ENCODE measurements around the gene FBXL17. TPM values are rescaled to one million over a fixed set of nuclear protein-coding genes. Genes with fewer than 3 reads are reported as not detected.
"Not testable (repeated sequence)": the region's sequence is repeated elsewhere in the genome, so short reads cannot be mapped to it uniquely, and the experiment has no call there.

FBXL17 gene
- total RNA-seq, 1 donor from 2014 or later = 12.7 TPM

GRCh38 chr5:108409786-108410185 is 27.9 kb upstream of the FBXL17 start:
- no peak for DNase-seq (ENCODE audit: low read depth)
- Histone ChIP-seq H3K9me3 (ENCODE audit: insufficient read depth, low read depth, low read length) (no peaks in the 10 kb centered on the region), H4K20me1 (ENCODE audit: insufficient read depth, low read length) (no peaks in the 10 kb centered on the region), H3K4me2 (ENCODE audit: low read length) (no peak overlapping the region), H3K36me3 (ENCODE audit: insufficient read depth, low read length) (no peaks in the 10 kb centered on the region), H3K79me2 (ENCODE audit: insufficient read depth, low read length) (no peaks in the 10 kb centered on the region), H3K27ac (ENCODE audit: low read depth, low read length) (no peak overlapping the region), H3K4me1 (ENCODE audit: insufficient read depth, low read length) (no peaks in the 10 kb centered on the region), H3K27me3 (ENCODE audit: insufficient read depth, low read length) (no peaks in the 10 kb centered on the region), H3K4me3 (ENCODE audit: insufficient read depth, low read depth, low read length) (no peak overlapping the region), H3K9ac (ENCODE audit: low read length) (no peak overlapping the region), H2AFZ (ENCODE audit: low read depth, low read length) (no peak overlapping the region)
- Mint-ChIP-seq H3K4me1 (ENCODE audit: low read depth, unreplicated experiment) (no peaks in the 10 kb centered on the region), H3K4me3 (ENCODE audit: unreplicated experiment) (no peak overlapping the region), H3K9me3 (ENCODE audit: unreplicated experiment) (peaks cover 3% of the 10 kb centered on the region), H3K36me3 (ENCODE audit: low read depth, unreplicated experiment) (no peaks in the 10 kb centered on the region), H3K27me3 (ENCODE audit: low read depth, unreplicated experiment) (no peaks in the 10 kb centered on the region), H3K27ac (ENCODE audit: unreplicated experiment) (no peak overlapping the region)
- no peak for FAIRE-seq
- TF ChIP-seq EZH2 (IDR thresholded peaks at IDR 0.05; ENCODE audit: insufficient read depth, low read length) = no peak
- no peak for TF ChIP-seq CTCF (IDR thresholded peaks at IDR 0.05; ENCODE audit: insufficient read depth, low read depth, low read length)

GRCh38 chr5:108405201-108405600 is 23.3 kb upstream of the FBXL17 start:
- H3K4me2 ChIP-seq (ENCODE audit: low read length); H3K4me1 ChIP-seq (ENCODE audit: insufficient read depth, low read length); H3K4me3 ChIP-seq (ENCODE audit: insufficient read depth, low read depth, low read length); H3K27ac Mint-ChIP-seq (ENCODE audit: unreplicated experiment); H3K4me1 Mint-ChIP-seq (ENCODE audit: low read depth, unreplicated experiment); FAIRE-seq; H3K27me3 Mint-ChIP-seq (ENCODE audit: low read depth, unreplicated experiment); H3K4me3 Mint-ChIP-seq (ENCODE audit: unreplicated experiment); H3K36me3 Mint-ChIP-seq (ENCODE audit: low read depth, unreplicated experiment); DNase-seq (ENCODE audit: low read depth); H3K9me3 ChIP-seq (ENCODE audit: insufficient read depth, low read depth, low read length); H2AFZ ChIP-seq (ENCODE audit: low read depth, low read length); H3K36me3 ChIP-seq (ENCODE audit: insufficient read depth, low read length); H4K20me1 ChIP-seq (ENCODE audit: insufficient read depth, low read length); H3K79me2 ChIP-seq (ENCODE audit: insufficient read depth, low read length); H3K27me3 ChIP-seq (ENCODE audit: insufficient read depth, low read length); H3K27ac ChIP-seq (ENCODE audit: low read depth, low read length); H3K9ac ChIP-seq (ENCODE audit: low read length): not testable (repeated sequence)
- H3K9me3 Mint-ChIP-seq (ENCODE audit: unreplicated experiment) = peaks cover 22% of the 10 kb centered on the region

DNA sequence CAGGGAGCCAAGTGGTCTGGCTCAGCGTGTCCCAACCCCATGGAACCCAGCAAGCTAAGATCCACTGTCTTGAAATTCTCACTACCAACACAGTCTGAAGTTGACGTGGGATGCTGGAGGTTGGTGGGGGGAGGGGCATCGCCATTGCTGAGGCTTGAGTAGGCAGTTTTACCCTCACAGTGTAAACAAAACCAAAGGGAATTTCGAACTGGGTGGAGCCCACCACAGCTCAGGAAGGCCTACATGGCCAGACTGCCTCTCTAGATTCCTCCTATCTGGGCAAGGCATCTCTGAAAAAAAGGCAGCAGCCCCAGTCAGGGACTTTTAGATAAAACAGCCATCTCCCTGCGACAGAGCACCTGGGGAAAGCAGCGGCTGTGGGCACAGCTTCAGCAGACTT is 17.1 kb upstream of the FBXL17 start:
- Mint-ChIP-seq H3K27me3 (ENCODE audit: low read depth, unreplicated experiment) (no peaks in the 10 kb centered on the region), H3K36me3 (ENCODE audit: low read depth, unreplicated experiment) (peaks cover 1% of the 10 kb centered on the region), H3K9me3 (ENCODE audit: unreplicated experiment) (peaks cover 17% of the 10 kb centered on the region), H3K27ac (ENCODE audit: unreplicated experiment) (no peak overlapping the region), H3K4me3 (ENCODE audit: unreplicated experiment) (no peak overlapping the region), H3K4me1 (ENCODE audit: low read depth, unreplicated experiment) (no peaks in the 10 kb centered on the region)
- Histone ChIP-seq H3K4me3 (ENCODE audit: insufficient read depth, low read depth, low read length) (no peak overlapping the region), H3K27me3 (ENCODE audit: insufficient read depth, low read length) (no peaks in the 10 kb centered on the region), H3K4me1 (ENCODE audit: insufficient read depth, low read length) (no peaks in the 10 kb centered on the region), H3K9ac (ENCODE audit: low read length) (no peak overlapping the region), H4K20me1 (ENCODE audit: insufficient read depth, low read length) (no peaks in the 10 kb centered on the region), H3K79me2 (ENCODE audit: insufficient read depth, low read length) (no peaks in the 10 kb centered on the region), H3K4me2 (ENCODE audit: low read length) (no peak overlapping the region), H2AFZ (ENCODE audit: low read depth, low read length) (no peak overlapping the region), H3K27ac (ENCODE audit: low read depth, low read length) (no peak overlapping the region), H3K9me3 (ENCODE audit: insufficient read depth, low read depth, low read length) (no peaks in the 10 kb centered on the region), H3K36me3 (ENCODE audit: insufficient read depth, low read length) (no peaks in the 10 kb centered on the region)
- TF ChIP-seq CTCF (IDR thresholded peaks at IDR 0.05; ENCODE audit: insufficient read depth, low read depth, low read length) (no peak), EZH2 (IDR thresholded peaks at IDR 0.05; ENCODE audit: insufficient read depth, low read length) (no peak)
- FAIRE-seq (no peak), DNase-seq (ENCODE audit: low read depth) (no peak)

DNA sequence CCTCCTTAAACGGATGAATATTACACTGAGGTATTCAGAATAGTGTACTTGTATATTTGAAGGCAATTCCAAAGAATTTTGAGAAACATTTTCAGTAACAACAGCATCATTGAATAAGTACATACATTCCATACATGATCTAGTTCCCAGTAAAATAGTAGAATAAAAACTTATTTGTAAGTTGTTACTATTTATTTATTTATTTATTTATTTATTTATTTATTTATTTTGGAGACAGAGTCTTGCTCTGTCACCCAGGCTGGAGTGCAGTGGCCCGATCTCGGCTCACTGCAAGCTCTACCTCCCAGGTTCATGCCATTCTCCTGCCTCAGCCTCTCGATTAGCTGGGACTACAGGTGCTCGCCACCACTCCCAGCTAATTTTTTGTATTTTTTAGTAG is 14.9 kb upstream of the FBXL17 start:
- not testable (repeated sequence) for H3K4me1 ChIP-seq (ENCODE audit: insufficient read depth, low read length); DNase-seq (ENCODE audit: low read depth); H3K4me3 Mint-ChIP-seq (ENCODE audit: unreplicated experiment); H3K4me1 Mint-ChIP-seq (ENCODE audit: low read depth, unreplicated experiment); H2AFZ ChIP-seq (ENCODE audit: low read depth, low read length); H3K9me3 Mint-ChIP-seq (ENCODE audit: unreplicated experiment); FAIRE-seq; H3K9ac ChIP-seq (ENCODE audit: low read length); H3K27me3 Mint-ChIP-seq (ENCODE audit: low read depth, unreplicated experiment); H4K20me1 ChIP-seq (ENCODE audit: insufficient read depth, low read length); H3K9me3 ChIP-seq (ENCODE audit: insufficient read depth, low read depth, low read length); H3K36me3 ChIP-seq (ENCODE audit: insufficient read depth, low read length); H3K27me3 ChIP-seq (ENCODE audit: insufficient read depth, low read length); H3K36me3 Mint-ChIP-seq (ENCODE audit: low read depth, unreplicated experiment); H3K27ac Mint-ChIP-seq (ENCODE audit: unreplicated experiment); H3K79me2 ChIP-seq (ENCODE audit: insufficient read depth, low read length); H3K4me3 ChIP-seq (ENCODE audit: insufficient read depth, low read depth, low read length); H3K27ac ChIP-seq (ENCODE audit: low read depth, low read length); H3K4me2 ChIP-seq (ENCODE audit: low read length)
